Astrocyte of the spinal cord (primary cell): Measurements from ENCODE around the gene PTGR2.
"Not testable (repeated sequence)": the region's sequence is repeated elsewhere in the genome, so short reads cannot be mapped to it uniquely, and the experiment has no call there.

Experiments used
- DNase-seq: peaks from one replicate; pipeline ENCODE4 v3.0.0; 2011; ENCODE audit warnings: low read depth, low spot score
- H3K4me3 ChIP-seq: 2 replicates; pipeline ENCODE4 v1.5.1; 2011; ENCODE audit warnings: low read depth, mild to moderate bottlenecking, low read length, moderate library complexity
- CTCF ChIP-seq: IDR thresholded peaks from 2 replicates; pipeline ENCODE4 v1.5.1; 2012; ENCODE audit warnings: low read depth, mild to moderate bottlenecking, low read length, inconsistent platforms
- in situ Hi-C: cut with HindIII; loops from 2 replicates; pipeline ENCODE4 v1.10.0; 2017; ENCODE audit warnings: low sequenced_read_pairs

Gene PTGR2

GRCh38 chr14:73909681-73910080 is 58.0 kb downstream of the PTGR2 start:
- no peak for TF ChIP-seq CTCF
- in situ Hi-C loops = no loop called here
- H3K4me3 ChIP-seq = no peak overlapping the region
- DNase-seq = no peak

- peak; percentile 55 for DNase-seq
- H3K4me3 ChIP-seq = no peak overlapping the region
- in situ Hi-C loops = no loop called here
- TF ChIP-seq CTCF = no peak
Measured at GRCh38 chr14:73913256-73913655, 61.6 kb downstream of the PTGR2 start.

- H3K4me3 ChIP-seq = no peak overlapping the region
- no peak for TF ChIP-seq CTCF
- no peak for DNase-seq
- in situ Hi-C loops = no loop called here
Measured at GRCh38 chr14:73916324-73916723, 64.7 kb downstream of the PTGR2 start.

DNA sequence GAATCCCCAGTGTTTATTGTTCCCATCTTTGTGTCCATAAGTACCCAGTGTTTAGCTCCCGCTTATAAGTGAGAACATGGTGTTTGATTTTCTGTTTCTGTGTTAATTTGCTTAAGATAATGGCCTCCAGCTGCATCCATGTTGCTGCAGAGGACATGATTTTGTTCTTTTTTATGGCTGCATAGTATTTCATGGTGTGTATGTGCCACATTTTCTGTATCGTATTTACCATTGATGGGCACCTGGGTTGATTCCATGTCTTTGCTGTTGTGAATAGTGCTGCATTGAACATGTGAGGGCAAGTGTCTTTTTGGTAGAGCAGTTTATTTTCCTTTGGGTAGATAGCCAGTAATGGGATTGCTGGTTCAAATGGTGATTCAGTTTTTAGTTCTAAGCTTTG is 67.8 kb downstream of the PTGR2 start:
- H3K4me3 ChIP-seq, DNase-seq, in situ Hi-C loops: not testable (repeated sequence)

GRCh38 chr14:73924337-73924736 is 72.7 kb downstream of the PTGR2 start:
- in situ Hi-C loops = no loop called here
- no peak overlapping the region for H3K4me3 ChIP-seq
- TF ChIP-seq CTCF = no peak
- DNase-seq = no peak
